Glutamatergic neuron (in vitro differentiated cells): ENCODE data around the gene VASP. TPM values are rescaled to one million over a fixed set of nuclear protein-coding genes. Genes with fewer than 3 reads are reported as not detected.

Source experiments
- DNase-seq: peaks from one replicate; pipeline ENCODE4 v3.0.0; 2022
- H3K27ac Mint-ChIP-seq: one replicate; pipeline ENCODE4 v1.8.0; 2020; ENCODE audit warnings: mild to moderate bottlenecking, mixed read lengths, inconsistent platforms; ENCODE audit not compliant: unreplicated experiment
- H3K27me3 Mint-ChIP-seq: one replicate; pipeline ENCODE4 v1.8.0; 2020; ENCODE audit warnings: mild to moderate bottlenecking, moderate library complexity, mixed read lengths, inconsistent platforms; ENCODE audit not compliant: unreplicated experiment
- H3K36me3 Mint-ChIP-seq: one replicate; pipeline ENCODE4 v1.8.0; 2020; ENCODE audit warnings: mild to moderate bottlenecking, mixed read lengths, inconsistent platforms; ENCODE audit not compliant: unreplicated experiment
- H3K4me1 Mint-ChIP-seq: one replicate; pipeline ENCODE4 v1.8.0; 2020; ENCODE audit warnings: mild to moderate bottlenecking, low read depth, mixed read lengths, inconsistent platforms; ENCODE audit not compliant: unreplicated experiment
- H3K4me3 Mint-ChIP-seq: one replicate; pipeline ENCODE4 v1.8.0; 2020; ENCODE audit warnings: mild to moderate bottlenecking, mixed read lengths, inconsistent platforms; ENCODE audit not compliant: unreplicated experiment
- H3K9me3 Mint-ChIP-seq: one replicate; pipeline ENCODE4 v1.8.0; 2020; ENCODE audit warnings: mild to moderate bottlenecking, moderate library complexity, mixed read lengths, inconsistent platforms; ENCODE audit not compliant: unreplicated experiment
- total RNA-seq: library from RNA; stranded (reverse); fragmentation: NEBNext Ultra II Directional; extraction: Animal tissue kit (Norgen Biotek cat#: 25700); gene quantifications from one replicate; pipeline ENCODE4 v1.2.1, GENCODE V29; 2021; ENCODE audit not compliant: unreplicated experiment
- TF ChIP-seq, protein P1 (sequence below): fragments of 200-600 bp; sonication (generic); IDR thresholded peaks from one replicate; pipeline ENCODE4 v1.5.0; 2021; ENCODE audit not compliant: partially characterized antibody, unreplicated experiment

VASP gene
- total RNA-seq, 1 donor from 2014 or later, result 73.6 TPM

DNA sequence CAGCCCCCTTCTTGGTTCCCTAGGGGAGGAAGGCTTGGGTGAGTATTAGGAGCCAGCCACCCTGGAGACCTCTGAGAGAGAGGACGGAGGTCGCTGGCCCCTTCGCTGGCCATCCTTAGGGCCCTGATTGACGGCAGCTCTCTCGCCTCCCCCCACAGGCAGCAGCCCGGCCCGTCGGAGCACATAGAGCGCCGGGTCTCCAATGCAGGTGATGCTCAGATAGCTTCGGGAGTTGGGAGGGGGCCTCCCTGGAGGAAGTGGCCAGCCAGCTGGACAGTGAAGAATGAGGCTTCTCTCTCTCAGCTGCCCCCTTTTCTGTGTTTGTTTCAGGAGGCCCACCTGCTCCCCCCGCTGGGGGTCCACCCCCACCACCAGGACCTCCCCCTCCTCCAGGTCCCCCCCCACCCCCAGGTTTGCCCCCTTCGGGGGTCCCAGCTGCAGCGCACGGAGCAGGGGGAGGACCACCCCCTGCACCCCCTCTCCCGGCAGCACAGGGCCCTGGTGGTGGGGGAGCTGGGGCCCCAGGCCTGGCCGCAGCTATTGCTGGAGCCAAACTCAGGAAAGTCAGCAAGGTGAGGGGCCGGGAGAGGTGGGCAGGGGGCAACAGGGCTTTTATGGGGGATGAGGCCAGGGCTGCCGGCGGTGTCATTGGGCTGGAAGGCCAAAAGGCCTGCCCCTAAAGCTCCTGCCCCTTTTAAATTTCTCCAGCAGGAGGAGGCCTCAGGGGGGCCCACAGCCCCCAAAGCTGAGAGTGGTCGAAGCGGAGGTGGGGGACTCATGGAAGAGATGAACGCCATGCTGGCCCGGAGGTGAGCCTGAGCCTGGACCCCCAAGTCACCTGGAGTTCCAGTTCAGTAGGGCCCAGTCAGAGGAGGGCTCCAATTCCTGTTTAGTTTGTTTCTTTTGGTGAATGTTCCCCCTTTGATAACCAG is 15.0 kb downstream of the VASP start:
- Mint-ChIP-seq H3K4me1 (peaks cover 2% of the 10 kb centered on the region), H3K27me3 (no peaks in the 10 kb centered on the region), H3K27ac (no peak overlapping the region), H3K36me3 (no peaks in the 10 kb centered on the region), H3K9me3 (peaks cover 4% of the 10 kb centered on the region), H3K4me3 (no peak overlapping the region)
- no peak for DNase-seq
- TF ChIP-seq, protein P1, sequence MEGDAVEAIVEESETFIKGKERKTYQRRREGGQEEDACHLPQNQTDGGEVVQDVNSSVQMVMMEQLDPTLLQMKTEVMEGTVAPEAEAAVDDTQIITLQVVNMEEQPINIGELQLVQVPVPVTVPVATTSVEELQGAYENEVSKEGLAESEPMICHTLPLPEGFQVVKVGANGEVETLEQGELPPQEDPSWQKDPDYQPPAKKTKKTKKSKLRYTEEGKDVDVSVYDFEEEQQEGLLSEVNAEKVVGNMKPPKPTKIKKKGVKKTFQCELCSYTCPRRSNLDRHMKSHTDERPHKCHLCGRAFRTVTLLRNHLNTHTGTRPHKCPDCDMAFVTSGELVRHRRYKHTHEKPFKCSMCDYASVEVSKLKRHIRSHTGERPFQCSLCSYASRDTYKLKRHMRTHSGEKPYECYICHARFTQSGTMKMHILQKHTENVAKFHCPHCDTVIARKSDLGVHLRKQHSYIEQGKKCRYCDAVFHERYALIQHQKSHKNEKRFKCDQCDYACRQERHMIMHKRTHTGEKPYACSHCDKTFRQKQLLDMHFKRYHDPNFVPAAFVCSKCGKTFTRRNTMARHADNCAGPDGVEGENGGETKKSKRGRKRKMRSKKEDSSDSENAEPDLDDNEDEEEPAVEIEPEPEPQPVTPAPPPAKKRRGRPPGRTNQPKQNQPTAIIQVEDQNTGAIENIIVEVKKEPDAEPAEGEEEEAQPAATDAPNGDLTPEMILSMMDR, result no peak

DNA sequence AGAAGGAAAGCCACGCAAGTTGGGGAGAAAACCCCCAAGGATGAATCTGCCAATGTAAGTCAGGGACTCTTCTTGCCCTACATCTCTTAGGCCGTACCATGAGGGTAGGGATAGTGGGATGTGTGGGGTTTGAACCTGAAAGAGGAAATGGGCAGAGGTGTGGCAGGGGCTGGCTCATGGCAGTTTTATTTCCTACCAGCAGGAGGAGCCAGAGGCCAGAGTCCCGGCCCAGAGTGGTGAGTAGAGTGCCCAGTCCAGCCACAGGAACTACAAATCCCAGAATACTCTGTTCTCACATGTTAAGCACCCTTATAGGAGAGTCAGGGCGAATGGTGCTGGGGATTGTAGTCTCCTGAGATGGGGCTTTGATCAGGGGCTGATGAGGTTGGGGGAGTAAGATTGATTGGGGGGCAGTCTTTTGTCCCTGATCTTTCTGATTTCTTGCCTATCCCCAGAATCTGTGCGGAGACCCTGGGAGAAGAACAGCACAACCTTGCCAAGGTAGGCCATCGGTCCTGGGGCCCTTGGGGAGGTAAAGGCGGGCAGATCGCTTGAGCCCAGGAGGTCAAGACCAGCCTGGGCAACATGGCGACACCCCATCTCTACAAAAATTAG is 16.5 kb downstream of the VASP start:
- peak; percentile 80 for DNase-seq
- Mint-ChIP-seq H3K9me3 (peaks cover 4% of the 10 kb centered on the region), H3K27me3 (no peaks in the 10 kb centered on the region), H3K36me3 (peaks cover 4% of the 10 kb centered on the region), H3K4me1 (peaks cover 10% of the 10 kb centered on the region), H3K27ac (peak overlapping the region; percentile 28), H3K4me3 (no peak overlapping the region)
- TF ChIP-seq, protein P1, result peak; percentile 88

DNA sequence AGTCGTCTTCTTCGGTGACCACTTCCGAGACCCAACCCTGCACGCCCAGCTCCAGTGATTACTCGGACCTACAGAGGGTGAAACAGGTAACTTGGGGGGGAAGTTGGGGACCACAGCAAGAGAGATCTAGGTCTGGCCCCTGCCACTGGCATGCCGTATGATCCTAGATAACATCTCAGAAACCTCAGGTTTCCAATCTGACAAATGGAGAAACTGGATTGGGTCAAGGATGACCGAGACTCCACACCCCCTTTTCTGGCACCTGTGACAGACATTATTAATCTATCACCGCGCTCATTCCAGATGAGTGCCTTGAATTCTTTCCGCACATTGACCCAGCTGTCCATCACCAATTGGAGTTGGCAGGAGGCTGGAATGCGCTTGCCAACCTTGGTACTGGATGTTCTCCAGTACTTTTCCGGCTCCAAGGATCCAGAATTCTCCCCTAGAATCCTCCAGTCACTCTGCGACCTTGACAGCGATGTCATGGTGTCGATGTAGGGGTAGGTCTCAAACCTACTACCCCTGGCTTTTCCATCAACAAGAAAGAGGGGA is 17.4 kb downstream of the VASP start:
- Mint-ChIP-seq H3K27me3 (no peaks in the 10 kb centered on the region), H3K4me3 (no peak overlapping the region), H3K4me1 (peaks cover 13% of the 10 kb centered on the region), H3K36me3 (peaks cover 4% of the 10 kb centered on the region), H3K27ac (no peak overlapping the region), H3K9me3 (peaks cover 4% of the 10 kb centered on the region)
- TF ChIP-seq, protein P1, result no peak
- no peak for DNase-seq

DNA sequence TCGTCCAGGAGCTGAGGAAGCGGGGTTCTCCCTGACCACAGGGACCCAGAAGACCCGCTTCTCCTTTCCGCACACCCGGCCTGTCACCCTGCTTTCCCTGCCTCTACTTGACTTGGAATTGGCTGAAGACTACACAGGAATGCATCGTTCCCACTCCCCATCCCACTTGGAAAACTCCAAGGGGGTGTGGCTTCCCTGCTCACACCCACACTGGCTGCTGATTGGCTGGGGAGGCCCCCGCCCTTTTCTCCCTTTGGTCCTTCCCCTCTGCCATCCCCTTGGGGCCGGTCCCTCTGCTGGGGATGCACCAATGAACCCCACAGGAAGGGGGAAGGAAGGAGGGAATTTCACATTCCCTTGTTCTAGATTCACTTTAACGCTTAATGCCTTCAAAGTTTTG is 18.9 kb downstream of the VASP start:
- no peak overlapping the region for H3K4me3 Mint-ChIP-seq
- H3K27ac Mint-ChIP-seq, result no peak overlapping the region
- DNase-seq, result peak; percentile 73
- TF ChIP-seq, protein P1, result no peak
- H3K4me1 Mint-ChIP-seq, result peaks cover 13% of the 10 kb centered on the region
- no peaks in the 10 kb centered on the region for H3K27me3 Mint-ChIP-seq
- H3K9me3 Mint-ChIP-seq, result peaks cover 5% of the 10 kb centered on the region
- peaks cover 5% of the 10 kb centered on the region for H3K36me3 Mint-ChIP-seq
